Astrocyte (in vitro differentiated cells and primary cell): Measurements from ENCODE around the gene LRCH1.

Source experiments
- CTCF ChIP-seq: IDR thresholded peaks from 2 replicates; pipeline ENCODE4 v1.5.1; 2011; ENCODE audit warnings: low read depth, mild to moderate bottlenecking, inconsistent platforms, low read length, moderate library complexity; ENCODE audit not compliant: insufficient read depth
- EZH2 ChIP-seq: IDR thresholded peaks from 2 replicates; pipeline ENCODE4 v1.6.1; 2012; ENCODE audit warnings: mild to moderate bottlenecking, low read length, inconsistent platforms; ENCODE audit not compliant: insufficient read depth

- TF ChIP-seq CTCF (no peak), EZH2 (no peak)
These were observed 200.2 kb downstream of the LRCH1 start for GRCh38 chr13:46753137-46753536.
